Testis (tissue), 3 donors: ENCODE results near the gene SUZ12. TPM values are rescaled to one million over a fixed set of nuclear protein-coding genes. Genes with fewer than 3 reads are reported as not detected.
A peak's percentile ranks its signal among the peaks of the same experiment; 100 is the strongest.
"Not testable (repeated sequence)": the region's sequence is repeated elsewhere in the genome, so short reads cannot be mapped to it uniquely, and the experiment has no call there.

Experiments used
- DNase-seq: peaks from one replicate; pipeline ENCODE4 v3.0.0-alpha.2; 2019
- H3K27ac ChIP-seq, 2 donors: fragments of 200-600 bp; sonication (generic); one replicate each; pipeline ENCODE4 v1.5.1; 2019
- H3K27me3 ChIP-seq: fragments of 200-600 bp; sonication (generic); one replicate; pipeline ENCODE4 v1.5.1; 2019
- H3K36me3 ChIP-seq: fragments of 200-600 bp; sonication (generic); one replicate; pipeline ENCODE4 v1.5.1; 2017; ENCODE audit warnings: low read depth; ENCODE audit errors: missing control alignments
- H3K4me1 ChIP-seq: fragments of 200-600 bp; sonication (generic); one replicate; pipeline ENCODE4 v1.5.1; 2019
- H3K4me3 ChIP-seq, 2 donors: fragments of 200-600 bp; sonication (generic); one replicate each; pipeline ENCODE4 v1.5.1; 2017 to 2019
- H3K9me3 ChIP-seq: fragments of 200-600 bp; sonication (generic); one replicate; pipeline ENCODE4 v1.5.1; 2017
- POLR2A ChIP-seq: fragments of 450-650 bp; IDR thresholded peaks from one replicate; pipeline ENCODE4 v1.6.1; 2017; ENCODE audit warnings: antibody characterized with exemption, mild to moderate bottlenecking, moderate library complexity
- WGBS, 2 donors: methylation state at CpG; one replicate each; pipeline ENCODE4 v1.1.5; 2018; 5-methylcytosine and 5-hydroxymethylcytosine counted together
- intact Hi-C: fragments of 100-400 bp; cut with DNase I; formaldehyde crosslinking; loops from one replicate; pipeline ENCODE4 v1.15.1; 2023; ENCODE audit warnings: low total_unique reads
- polyA plus RNA-seq: library from polyadenylated mRNA; stranded (reverse); fragments of 350-450 nt; fragmentation: Illumina TruSeq; extraction: RNeasy Lipid Tissue Mini Kit (QIAGEN cat#74804); gene quantifications from one replicate; pipeline ENCODE4 v1.2.3, GENCODE V29; 2014; ENCODE audit warnings: low read depth, low replicate concordance; ENCODE audit not compliant: insufficient read depth
- total RNA-seq, 2 donors: library from RNA; depleted of rRNA; stranded (reverse); fragments of >200 nt; gene quantifications; one replicate each; pipeline ENCODE4 v1.2.3, GENCODE V29; 2016
- TF ChIP-seq, protein P1 (sequence below), 3 experiments: fragments of 450-650 bp in 2 of 3; fragments of 200-600 bp in 1 of 3; sonication (generic) in 1 of 3; IDR thresholded peaks; one replicate each; pipeline ENCODE4 v1.5.1; 2016 to 2019; ENCODE audit warnings: antibody characterized with exemption in 3 of 3, mild to moderate bottlenecking in 2 of 3, moderate library complexity in 1 of 3

Gene SUZ12
- total and polyA plus RNA-seq, 3 donors from 2014 or later: 31.1 to 42.0 (median 38.2) TPM

DNA sequence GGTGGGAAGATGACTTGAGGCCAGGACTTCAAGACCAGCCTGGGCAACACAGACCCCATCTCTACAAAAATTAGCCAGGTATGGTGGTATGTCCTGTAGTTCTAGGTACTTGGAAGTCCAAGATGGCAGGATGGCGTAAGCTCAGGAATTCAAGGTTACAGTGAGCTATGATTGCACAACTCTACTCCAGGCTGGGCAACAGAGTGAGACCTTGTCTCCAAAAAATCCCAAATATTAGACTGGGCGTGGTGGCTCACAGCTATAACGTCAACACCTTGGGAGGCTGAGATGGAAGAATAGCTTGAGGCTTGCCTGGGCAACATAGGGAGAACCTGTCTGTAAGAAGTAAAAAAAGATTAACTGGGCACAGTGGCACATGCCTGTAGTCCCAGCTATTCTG, 30.8 kb downstream of the SUZ12 start:
- H3K4me1 ChIP-seq: no peaks in the 10 kb centered on the region
- TF ChIP-seq, protein P1, sequence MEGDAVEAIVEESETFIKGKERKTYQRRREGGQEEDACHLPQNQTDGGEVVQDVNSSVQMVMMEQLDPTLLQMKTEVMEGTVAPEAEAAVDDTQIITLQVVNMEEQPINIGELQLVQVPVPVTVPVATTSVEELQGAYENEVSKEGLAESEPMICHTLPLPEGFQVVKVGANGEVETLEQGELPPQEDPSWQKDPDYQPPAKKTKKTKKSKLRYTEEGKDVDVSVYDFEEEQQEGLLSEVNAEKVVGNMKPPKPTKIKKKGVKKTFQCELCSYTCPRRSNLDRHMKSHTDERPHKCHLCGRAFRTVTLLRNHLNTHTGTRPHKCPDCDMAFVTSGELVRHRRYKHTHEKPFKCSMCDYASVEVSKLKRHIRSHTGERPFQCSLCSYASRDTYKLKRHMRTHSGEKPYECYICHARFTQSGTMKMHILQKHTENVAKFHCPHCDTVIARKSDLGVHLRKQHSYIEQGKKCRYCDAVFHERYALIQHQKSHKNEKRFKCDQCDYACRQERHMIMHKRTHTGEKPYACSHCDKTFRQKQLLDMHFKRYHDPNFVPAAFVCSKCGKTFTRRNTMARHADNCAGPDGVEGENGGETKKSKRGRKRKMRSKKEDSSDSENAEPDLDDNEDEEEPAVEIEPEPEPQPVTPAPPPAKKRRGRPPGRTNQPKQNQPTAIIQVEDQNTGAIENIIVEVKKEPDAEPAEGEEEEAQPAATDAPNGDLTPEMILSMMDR (IDR thresholded peaks at IDR 0.05): no peak
- no peak for TF ChIP-seq POLR2A
- H3K36me3 ChIP-seq: no peaks in the 10 kb centered on the region
- WGBS, 2 donors: 94 to 96% methylated on average over 3 of the region's 3 CpGs
- H3K27ac ChIP-seq: no peak overlapping the region
- H3K4me3 ChIP-seq: no peak overlapping the region
- intact Hi-C loops: no loop called here
- H3K9me3 ChIP-seq: no peaks in the 10 kb centered on the region
- no peak for DNase-seq
- H3K27me3 ChIP-seq: no peaks in the 10 kb centered on the region

DNA sequence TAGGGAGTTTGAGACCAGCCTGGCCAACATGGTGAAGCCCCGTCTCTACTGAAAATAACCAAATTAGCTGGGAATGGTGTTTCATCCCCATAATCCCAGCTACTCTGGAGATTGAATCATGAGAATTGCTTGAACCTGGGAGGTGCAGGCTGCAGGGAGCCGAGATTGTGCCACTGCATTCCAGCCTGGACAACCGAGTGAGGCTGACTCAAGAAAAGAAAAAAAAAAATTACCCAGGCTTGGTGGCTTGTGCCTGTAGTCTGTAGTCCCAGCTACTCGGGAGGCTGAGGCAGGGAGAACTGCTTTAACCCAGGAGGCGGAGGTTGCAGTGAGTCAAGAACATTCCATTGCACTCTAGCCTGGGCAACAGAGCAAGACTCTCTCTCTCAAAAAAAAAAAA, 33.6 kb downstream of the SUZ12 start:
- H3K4me3 ChIP-seq, H3K4me1 ChIP-seq, H3K27me3 ChIP-seq, H3K9me3 ChIP-seq, H3K27ac ChIP-seq, H3K36me3 ChIP-seq, intact Hi-C loops, DNase-seq: not testable (repeated sequence)
- 83 to 86% methylated on average over 5 of the region's 5 CpGs for WGBS, 2 donors

DNA sequence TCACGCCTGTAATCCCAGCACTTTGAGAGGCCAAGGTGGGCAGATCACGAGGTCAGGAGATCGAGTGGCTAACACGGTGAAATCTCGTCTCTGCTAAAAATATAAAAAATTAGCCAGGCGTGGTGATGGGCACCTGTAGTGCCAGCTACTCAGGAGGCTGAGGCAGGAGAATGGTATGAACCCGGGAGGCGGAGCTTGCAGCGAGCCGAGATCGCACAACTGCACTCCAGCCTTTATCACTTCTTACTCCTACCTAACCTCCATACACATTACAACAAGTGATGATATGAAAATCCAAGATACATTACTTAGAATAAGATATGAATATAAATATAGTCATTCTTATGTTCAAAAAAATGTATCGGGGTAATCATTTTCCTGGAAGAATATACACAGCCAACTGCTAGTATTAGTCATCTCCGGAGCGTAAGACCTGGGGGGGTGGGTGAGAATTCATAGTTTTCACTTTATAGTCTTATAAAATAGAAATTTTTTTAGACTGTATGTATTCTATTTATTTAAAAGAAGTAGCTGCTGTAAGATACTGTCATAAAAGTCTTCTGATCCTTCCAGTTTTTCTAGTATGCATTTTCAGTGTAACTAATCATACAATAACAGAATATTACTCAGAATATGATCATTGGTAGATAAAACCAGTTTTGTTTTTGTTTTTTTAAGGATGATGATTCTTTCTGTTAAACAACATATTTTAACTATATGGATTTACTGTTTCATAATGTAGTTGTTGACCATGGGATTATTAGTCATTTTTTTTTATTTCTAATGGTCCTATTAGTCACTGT, 37.7 kb downstream of the SUZ12 start:
- H3K36me3 ChIP-seq, H3K27me3 ChIP-seq, H3K9me3 ChIP-seq, H3K4me1 ChIP-seq, H3K27ac ChIP-seq, DNase-seq, H3K4me3 ChIP-seq, intact Hi-C loops: not testable (repeated sequence)
- 92 to 93% methylated on average over 14 of the region's 14 CpGs for WGBS, 2 donors

DNA sequence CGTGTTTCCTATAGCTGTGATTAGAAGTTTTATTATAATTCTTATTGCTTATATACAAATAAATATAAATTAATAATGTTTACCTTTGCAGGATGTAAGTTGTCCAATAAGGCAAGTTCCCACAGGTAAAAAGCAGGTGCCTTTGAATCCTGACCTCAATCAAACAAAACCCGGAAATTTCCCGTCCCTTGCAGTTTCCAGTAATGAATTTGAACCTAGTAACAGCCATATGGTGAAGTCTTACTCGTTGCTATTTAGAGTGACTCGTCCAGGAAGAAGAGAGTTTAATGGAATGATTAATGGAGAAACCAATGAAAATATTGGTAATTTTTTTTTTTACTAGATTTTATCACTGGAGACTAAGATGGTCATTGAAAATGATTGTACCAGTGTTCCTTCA, 38.6 kb downstream of the SUZ12 start:
- DNase-seq, H3K36me3 ChIP-seq: not testable (repeated sequence)

DNA sequence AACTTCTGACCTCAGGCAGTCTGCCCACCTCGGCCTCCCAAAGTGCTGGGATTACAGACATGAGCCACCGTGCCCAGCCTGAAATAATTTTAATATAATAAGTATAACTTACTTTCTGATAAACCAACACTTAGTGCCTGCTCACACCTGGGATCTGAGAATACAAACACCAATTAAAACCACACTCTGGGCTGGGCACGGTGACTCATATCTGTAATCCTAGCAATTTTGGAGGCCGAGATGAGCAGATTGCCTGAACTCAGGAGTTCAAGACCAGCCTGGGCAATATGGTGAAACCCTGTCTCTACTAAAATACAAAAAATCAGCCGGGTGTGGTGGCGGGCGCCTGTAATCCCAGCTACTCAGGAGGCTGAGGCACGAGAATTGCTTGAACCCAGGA, 55.0 kb downstream of the SUZ12 start:
- WGBS, 2 donors: 96 to 97% methylated on average over 8 of the region's 8 CpGs
- H3K4me1 ChIP-seq, H3K9me3 ChIP-seq, H3K27ac ChIP-seq, H3K4me3 ChIP-seq, H3K36me3 ChIP-seq, intact Hi-C loops, DNase-seq, H3K27me3 ChIP-seq: not testable (repeated sequence)

More for the DNA sequence above, 38.6 kb downstream of the SUZ12 start:
- intact Hi-C loops, H3K27ac ChIP-seq, H3K4me3 ChIP-seq, H3K4me1 ChIP-seq, H3K9me3 ChIP-seq, H3K27me3 ChIP-seq: not testable (repeated sequence)
- 89 to 91% methylated on average over 5 of the region's 5 CpGs for WGBS, 2 donors

DNA sequence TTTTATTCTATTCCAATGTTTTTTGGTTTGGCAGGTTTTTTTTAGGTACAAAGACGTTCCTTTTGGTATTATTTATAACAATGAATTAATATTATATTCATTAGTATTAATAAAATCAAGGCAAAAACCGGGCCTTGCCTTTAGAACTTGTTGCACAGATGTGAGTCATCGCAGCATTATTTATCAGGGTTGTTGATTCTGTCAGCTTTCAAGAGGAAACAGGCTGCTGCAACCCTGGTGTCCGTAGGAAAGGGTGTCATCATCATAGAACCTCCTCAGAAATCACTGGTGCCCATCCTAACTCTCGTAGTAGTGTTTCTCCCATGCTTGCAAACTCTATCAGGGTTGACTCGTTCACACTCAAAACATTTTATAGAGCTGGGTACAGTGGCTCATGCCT, 60.2 kb downstream of the SUZ12 start:
- H3K27ac ChIP-seq: no peak overlapping the region
- intact Hi-C loops: no loop called here
- no peak for DNase-seq
- H3K9me3 ChIP-seq: no peaks in the 10 kb centered on the region
- H3K4me1 ChIP-seq: no peaks in the 10 kb centered on the region
- H3K36me3 ChIP-seq: no peaks in the 10 kb centered on the region
- H3K4me3 ChIP-seq: no peak overlapping the region
- 90 to 95% methylated on average over 6 of the region's 6 CpGs for WGBS, 2 donors
- H3K27me3 ChIP-seq: no peaks in the 10 kb centered on the region
- TF ChIP-seq, protein P1 (IDR thresholded peaks at IDR 0.05): no peak
- TF ChIP-seq POLR2A: no peak

DNA sequence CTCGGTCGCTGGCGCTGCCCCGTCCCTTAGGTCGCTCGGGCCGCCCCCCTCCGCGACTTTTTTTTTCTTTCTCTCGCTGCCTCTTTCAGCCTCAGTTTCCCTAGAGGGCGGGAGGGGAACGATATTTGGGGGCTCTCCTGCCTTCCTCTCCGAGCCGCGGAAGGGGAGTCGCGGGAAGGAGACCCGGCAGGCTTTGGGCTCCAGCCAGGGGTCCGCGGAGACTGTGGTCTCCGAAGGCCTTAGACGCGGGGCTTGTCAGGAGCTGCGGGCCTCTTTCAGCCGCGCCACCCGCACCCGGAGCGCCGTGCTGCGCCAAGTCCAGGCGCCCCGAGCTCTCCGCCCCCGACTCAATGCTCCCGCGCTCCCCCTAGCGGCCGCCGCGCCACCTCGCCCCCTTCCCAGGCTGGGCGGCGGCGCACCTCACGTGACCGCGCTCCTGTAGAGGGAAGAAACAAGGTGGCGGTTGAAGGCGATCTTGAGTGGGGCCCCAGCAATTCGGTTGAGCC, 70.2 kb downstream of the SUZ12 start, which contains the start of gene LRRC37B:
TSS of gene LRRC37B (plus strand) at position 427 of the 506 bp plus-strand sequence. CDS start 14,010 bp downstream, outside the sequence.
- Histone ChIP-seq H3K9me3 (no peaks in the 10 kb centered on the region), H3K36me3 (no peaks in the 10 kb centered on the region), H3K4me1 (peaks cover 6% of the 10 kb centered on the region), H3K27ac (peak within 1 kb of the TSS; percentile 80 to 92), H3K4me3 (peak within 1 kb of the TSS; percentile 71 to 92), H3K27me3 (no peaks in the 10 kb centered on the region)
- intact Hi-C loops: no loop called here
- WGBS, 2 donors: 0 to 1% methylated on average over 15 to 38 of the region's 51 CpGs
- TF ChIP-seq, protein P1 (IDR thresholded peaks at IDR 0.05): peak; percentile 94 to 98 (median 97)
- TF ChIP-seq POLR2A: no peak
- DNase-seq: peak; percentile 92
